IgD-negative memory B cell (primary cell): ENCODE measurements around the gene COL12A1. TPM values are rescaled to one million over a fixed set of nuclear protein-coding genes. Genes with fewer than 3 reads are reported as not detected.

Experiments used
- H3K27ac Mint-ChIP-seq, 3 donors: one replicate each; pipeline ENCODE4 v1.8.0; 2020 to 2022; ENCODE audit warnings: mild to moderate bottlenecking in 3 of 3, mixed read lengths in 3 of 3, moderate library complexity in 1 of 3
- H3K27me3 Mint-ChIP-seq: one replicate; pipeline ENCODE4 v1.8.0; 2021; ENCODE audit warnings: mixed read lengths
- H3K36me3 Mint-ChIP-seq: one replicate; pipeline ENCODE4 v1.8.0; 2020; ENCODE audit warnings: mild to moderate bottlenecking, mixed read lengths
- H3K4me1 Mint-ChIP-seq, 3 donors: one replicate each; pipeline ENCODE4 v1.8.0; 2020 to 2022; ENCODE audit warnings: mixed read lengths in 3 of 3, mild to moderate bottlenecking in 1 of 3
- H3K4me3 Mint-ChIP-seq, 4 donors: one replicate each; pipeline ENCODE4 v1.8.0; 2020 to 2022; ENCODE audit warnings: mild to moderate bottlenecking in 4 of 4, mixed read lengths in 4 of 4, moderate library complexity in 3 of 4
- H3K9me3 Mint-ChIP-seq, 3 donors: one replicate each; pipeline ENCODE4 v1.8.0; 2020 to 2021; ENCODE audit warnings: mixed read lengths in 3 of 3, mild to moderate bottlenecking in 1 of 3
- polyA plus RNA-seq: library from polyadenylated mRNA; unstranded; fragments of 300-500 nt; fragmentation: Illumina TruSeq; gene quantifications from one replicate; pipeline ENCODE4 v1.2.3, GENCODE V29; 2021

The COL12A1 gene
- polyA plus RNA-seq, 1 donor from 2014 or later: not detected

DNA sequence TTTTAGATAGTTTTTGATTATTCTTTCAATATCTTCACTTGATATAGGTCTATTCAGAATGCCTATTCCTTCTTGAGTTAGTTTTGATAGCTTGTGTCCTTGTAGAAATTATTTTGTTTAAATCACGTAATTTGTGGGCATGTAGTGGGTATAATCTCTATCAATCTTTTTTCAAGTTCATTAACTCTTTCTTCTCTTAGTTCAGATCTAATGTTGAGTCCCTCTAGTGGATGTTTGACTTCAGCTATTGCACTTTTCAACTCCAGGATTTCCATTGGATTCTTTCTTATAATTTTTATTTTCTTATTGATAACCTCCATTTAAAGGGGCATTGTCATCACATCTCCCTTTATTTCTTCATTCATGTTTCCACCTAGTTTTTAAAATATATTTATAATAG lies 135.6 kb downstream of the COL12A1 start:
- H3K27ac Mint-ChIP-seq: no peak overlapping the region
- peaks cover 0 to 17% (median 0%) of the 10 kb centered on the region in 3 donors for H3K9me3 Mint-ChIP-seq
- peaks cover 2% of the 10 kb centered on the region for H3K27me3 Mint-ChIP-seq
- H3K4me3 Mint-ChIP-seq: no peak overlapping the region
- H3K4me1 Mint-ChIP-seq: peaks cover 0 to 1% (median 0%) of the 10 kb centered on the region in 3 donors
- H3K36me3 Mint-ChIP-seq: no peaks in the 10 kb centered on the region

DNA sequence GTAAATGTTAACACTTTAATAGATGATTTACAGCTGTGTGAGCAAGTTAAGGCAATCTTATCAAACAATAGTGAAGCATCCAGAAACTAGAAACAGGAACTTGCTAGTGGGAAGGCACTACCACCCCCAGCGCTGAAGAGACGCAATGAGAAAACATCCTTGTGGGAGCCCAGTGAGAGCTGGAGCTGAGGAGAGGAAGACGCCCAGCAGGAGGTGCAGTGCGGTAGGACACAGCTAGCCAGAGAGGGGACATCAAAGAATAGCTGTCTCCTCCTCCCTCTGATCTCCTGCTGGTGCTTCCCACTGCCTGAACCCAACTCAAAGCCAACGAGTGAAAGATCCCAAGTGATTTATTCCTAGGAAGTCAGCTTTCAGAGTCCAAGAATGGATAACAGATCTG lies 140.3 kb downstream of the COL12A1 start:
- Mint-ChIP-seq H3K9me3 (peaks cover 0 to 17% (median 0%) of the 10 kb centered on the region in 3 donors), H3K27ac (no peak overlapping the region), H3K36me3 (peaks cover 2% of the 10 kb centered on the region), H3K27me3 (no peaks in the 10 kb centered on the region), H3K4me1 (peaks cover 0 to 1% (median 0%) of the 10 kb centered on the region in 3 donors), H3K4me3 (no peak overlapping the region)

DNA sequence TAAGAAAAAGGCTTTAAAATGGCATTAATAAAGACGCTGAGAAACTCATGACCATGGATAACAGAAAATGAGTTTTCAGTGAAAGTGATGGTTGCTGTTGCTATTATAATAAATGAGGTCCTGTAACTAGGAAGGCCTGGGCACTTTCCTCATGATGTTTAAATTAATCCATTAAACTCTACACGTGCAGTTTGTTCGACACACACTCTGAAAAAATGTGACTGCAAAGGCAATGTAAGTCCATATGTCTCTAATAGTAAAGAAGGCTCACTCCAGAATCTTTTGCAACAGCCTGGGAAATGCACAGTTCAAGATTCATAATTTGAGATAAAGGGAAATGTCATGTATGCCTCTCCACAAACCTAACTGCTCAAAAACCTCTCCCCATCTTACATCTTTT lies 153.4 kb downstream of the COL12A1 start:
- H3K27me3 Mint-ChIP-seq: no peaks in the 10 kb centered on the region
- H3K4me1 Mint-ChIP-seq: no peaks in the 10 kb centered on the region
- H3K27ac Mint-ChIP-seq: no peak overlapping the region
- no peaks in the 10 kb centered on the region for H3K36me3 Mint-ChIP-seq
- no peak overlapping the region for H3K4me3 Mint-ChIP-seq
- no peaks in the 10 kb centered on the region for H3K9me3 Mint-ChIP-seq

DNA sequence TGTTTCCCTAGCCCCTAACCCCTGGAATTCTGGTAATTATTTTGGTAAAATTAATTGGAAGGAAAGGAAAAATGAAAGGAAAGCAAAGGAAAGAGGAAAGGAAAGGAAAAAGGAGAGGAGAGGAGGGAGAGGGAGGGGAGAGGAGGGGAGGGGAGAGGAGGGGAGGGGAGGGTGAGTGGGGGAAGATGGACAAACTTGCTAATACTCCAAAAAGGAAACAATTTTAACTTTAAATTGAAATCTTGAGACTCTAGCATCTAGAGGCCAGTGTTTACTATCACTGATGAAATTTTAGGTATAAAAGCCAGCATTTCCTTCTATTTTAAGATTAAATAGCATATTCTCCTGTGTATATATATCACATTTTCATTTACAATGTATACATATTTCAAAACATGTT lies 156.5 kb downstream of the COL12A1 start:
- no peaks in the 10 kb centered on the region for H3K27me3 Mint-ChIP-seq
- no peak overlapping the region for H3K4me3 Mint-ChIP-seq
- no peaks in the 10 kb centered on the region for H3K4me1 Mint-ChIP-seq
- peaks cover 0 to 6% (median 2%) of the 10 kb centered on the region in 3 donors for H3K9me3 Mint-ChIP-seq
- H3K27ac Mint-ChIP-seq: no peak overlapping the region
- no peaks in the 10 kb centered on the region for H3K36me3 Mint-ChIP-seq

DNA sequence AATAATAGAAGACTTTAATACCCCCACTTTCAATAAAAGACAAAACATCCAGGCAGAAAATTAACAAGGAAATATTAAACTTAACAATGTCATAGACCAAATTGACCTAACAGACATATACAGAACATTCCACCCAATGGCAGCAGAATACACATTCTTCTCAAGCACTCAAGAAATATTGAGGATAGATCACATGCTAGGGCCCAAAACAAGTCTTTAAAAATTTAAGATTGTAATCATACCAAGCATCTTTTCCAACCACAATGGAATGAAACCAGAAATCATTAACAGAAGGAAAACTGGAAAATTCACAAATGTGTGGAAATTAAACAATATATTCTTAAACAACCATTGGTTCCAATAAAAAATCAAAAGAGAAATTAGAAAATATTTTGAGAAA lies 161.0 kb downstream of the COL12A1 start:
- H3K27me3 Mint-ChIP-seq: no peaks in the 10 kb centered on the region
- H3K27ac Mint-ChIP-seq: no peak overlapping the region
- peaks cover 3 to 13% (median 13%) of the 10 kb centered on the region in 3 donors for H3K9me3 Mint-ChIP-seq
- no peaks in the 10 kb centered on the region for H3K36me3 Mint-ChIP-seq
- no peak overlapping the region for H3K4me3 Mint-ChIP-seq
- H3K4me1 Mint-ChIP-seq: no peaks in the 10 kb centered on the region

DNA sequence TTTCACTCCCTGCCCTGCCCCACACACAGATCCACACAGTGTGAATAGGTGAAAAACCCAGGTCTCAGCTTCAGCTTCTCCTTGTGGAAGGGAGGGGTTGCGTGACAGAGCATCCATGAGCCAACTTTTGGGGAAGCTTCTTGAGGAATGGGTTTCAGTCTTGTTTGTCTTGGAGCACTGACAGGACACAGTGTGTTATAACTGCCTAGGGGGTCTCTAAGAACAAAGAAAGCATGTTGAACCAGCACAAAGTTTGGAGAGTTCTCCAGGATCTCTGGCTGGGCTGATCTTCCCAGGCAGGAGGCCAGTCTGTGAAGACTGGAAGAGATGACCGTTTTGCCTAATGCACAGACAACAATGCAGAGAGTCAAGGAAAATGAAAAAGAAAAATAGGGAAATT lies 164.5 kb downstream of the COL12A1 start:
- Mint-ChIP-seq H3K9me3 (peaks cover 1 to 13% (median 13%) of the 10 kb centered on the region in 3 donors), H3K4me3 (no peak overlapping the region), H3K4me1 (no peaks in the 10 kb centered on the region), H3K27ac (no peak overlapping the region), H3K27me3 (no peaks in the 10 kb centered on the region), H3K36me3 (no peaks in the 10 kb centered on the region)

Other genes with a start within 250 kb of the COL12A1 start
- gene COX7A2, start 37.7 kb upstream of the COL12A1 start, polyA plus RNA-seq: 747 TPM
- 31.5 TPM for gene TMEM30A, start 78.7 kb upstream of the COL12A1 start, polyA plus RNA-seq